SK-N-SH (cell line): ENCODE data around the gene KMT2A. TPM values are rescaled to one million over a fixed set of nuclear protein-coding genes. Genes with fewer than 3 reads are reported as not detected.

ENCODE experiments used
- CTCF ChIA-PET: fragments of 300-600, 350-600 bp; formaldehyde crosslinking; extraction: SDS; loops from one replicate; lab custom pipeline; 2021; lab: Yijun Ruan, JAX
- POLR2A ChIA-PET: fragments of 350-600 bp; sonication (Branson Sonifier 250); formaldehyde crosslinking; extraction: SDS; loops from one replicate; lab custom pipeline; 2020; ENCODE audit warnings: antibody characterized with exemption, inconsistent platforms; lab: Yijun Ruan, JAX
- DNase-seq: peaks from one replicate; pipeline ENCODE4 v3.0.0; 2012
- H2AFZ ChIP-seq: fragments of 200-600 bp; sonication (generic); 2 replicates; pipeline ENCODE4 v1.8.1; 2016; ENCODE audit warnings: antibody characterized with exemption, mild to moderate bottlenecking, low read depth
- H3F3A ChIP-seq: fragments of 200-600 bp; sonication (generic); replicated peaks from 2 replicates; pipeline ENCODE3; 2016; ENCODE audit warnings: antibody characterized with exemption, mild to moderate bottlenecking; ENCODE audit not compliant: insufficient read depth
- H3K27ac ChIP-seq, 2 experiments: fragments of 200-500 bp in 1 of 2; fragments of 200-600 bp in 1 of 2; sonication (Bioruptor generic) in 1 of 2; sonication (generic), shearing (Covaris generic) in 1 of 2; 2 replicates each; pipeline versions ENCODE4 v1.5.1 to v1.6.1; 2014 to 2016; ENCODE audit warnings: low read depth in 2 of 2, inconsistent platforms in 1 of 2, low read length in 1 of 2, mild to moderate bottlenecking in 1 of 2, mixed read lengths in 1 of 2
- H3K27me3 ChIP-seq: fragments of 200-600 bp; sonication (generic), shearing (Covaris generic); 2 replicates; pipeline ENCODE4 v1.6.1; 2016; ENCODE audit warnings: mixed run types; ENCODE audit not compliant: insufficient read depth
- H3K36me3 ChIP-seq, 2 experiments: fragments of 200-500 bp in 1 of 2; fragments of 200-600 bp in 1 of 2; sonication (Bioruptor generic) in 1 of 2; sonication (generic) in 1 of 2; replicated peaks in 1 of 2; 2 replicates each; pipeline versions ENCODE3 to v1.5.1; 2014 to 2016; ENCODE audit warnings: low read length in 1 of 2, mild to moderate bottlenecking in 1 of 2; ENCODE audit not compliant: insufficient read depth in 2 of 2, control insufficient read depth in 1 of 2
- H3K4me1 ChIP-seq, 2 experiments: fragments of 200-500 bp in 1 of 2; fragments of 200-600 bp in 1 of 2; sonication (Bioruptor generic) in 1 of 2; sonication (generic), shearing (Covaris generic) in 1 of 2; 2 replicates each; pipeline versions ENCODE4 v1.5.1 to v1.6.1; 2014 to 2016; ENCODE audit warnings: low read depth in 1 of 2, low read length in 1 of 2, mixed run types in 1 of 2; ENCODE audit not compliant: insufficient read depth in 2 of 2, control insufficient read depth in 1 of 2
- H3K4me2 ChIP-seq: fragments of 200-600 bp; sonication (generic), shearing (Covaris generic); 2 replicates; pipeline ENCODE4 v1.6.1; 2017; ENCODE audit warnings: mixed run types
- H3K4me3 ChIP-seq, 2 experiments: fragments of 200-500 bp in 1 of 2; fragments of 200-600 bp in 1 of 2; sonication (Bioruptor generic) in 1 of 2; sonication (generic), shearing (Covaris generic) in 1 of 2; 2 replicates each; pipeline versions ENCODE4 v1.5.1 to v1.8.1; 2014 to 2016; ENCODE audit warnings: low read depth in 2 of 2, inconsistent platforms in 1 of 2, low read length in 1 of 2, mild to moderate bottlenecking in 1 of 2, mixed read lengths in 1 of 2, moderate library complexity in 1 of 2
- H3K79me2 ChIP-seq: fragments of 200-600 bp; sonication (generic); 2 replicates; pipeline ENCODE4 v1.8.1; 2017; ENCODE audit warnings: mild to moderate bottlenecking; ENCODE audit not compliant: insufficient read depth
- H3K9ac ChIP-seq: fragments of 200-600 bp; sonication (generic); 2 replicates; pipeline ENCODE4 v1.6.1; 2017; ENCODE audit warnings: mixed run types
- H3K9me2 ChIP-seq: fragments of 200-600 bp; sonication (generic); 2 replicates; pipeline ENCODE4 v1.6.1; 2017; ENCODE audit warnings: mixed run types
- H3K9me3 ChIP-seq: fragments of 200-600 bp; sonication (generic); 2 replicates; pipeline ENCODE4 v1.6.1; 2017; ENCODE audit warnings: mixed run types, mild to moderate bottlenecking, moderate library complexity
- H4K20me1 ChIP-seq: fragments of 200-600 bp; sonication (generic); 2 replicates; pipeline ENCODE4 v1.6.1; 2017; ENCODE audit warnings: mild to moderate bottlenecking, mixed run types; ENCODE audit not compliant: insufficient read depth
- CHD2 ChIP-seq: fragments of 150-350 bp; IDR thresholded peaks from 2 replicates; pipeline ENCODE4 v1.6.1; 2018; ENCODE audit warnings: low read length; ENCODE audit not compliant: partially characterized antibody
- ELF1 ChIP-seq: IDR thresholded peaks from 2 replicates; pipeline ENCODE4 v1.4.0; 2012
- EZH2phosphoT487 ChIP-seq: fragments of 200-600 bp; sonication (generic); IDR thresholded peaks from 2 replicates; pipeline ENCODE4 v1.6.1; 2017; ENCODE audit warnings: low read depth, mixed run types, mild to moderate bottlenecking, antibody characterized with exemption, moderate library complexity, borderline replicate concordance
- GABPA ChIP-seq: IDR thresholded peaks from 2 replicates; pipeline ENCODE4 v1.4.0; 2012; ENCODE audit warnings: low read depth, mild to moderate bottlenecking
- JUND ChIP-seq: IDR thresholded peaks from 2 replicates; pipeline ENCODE4 v1.4.0; 2012
- MEF2A ChIP-seq: IDR thresholded peaks from 2 replicates; pipeline ENCODE4 v1.4.0; 2012; ENCODE audit warnings: low read depth, borderline replicate concordance
- MXI1 ChIP-seq: IDR thresholded peaks from 2 replicates; pipeline ENCODE4 v1.6.1; 2012; ENCODE audit warnings: mild to moderate bottlenecking, low read depth, low read length, improper control_type of control experiment
- POLR2AphosphoS5 ChIP-seq: IDR thresholded peaks from 2 replicates; pipeline ENCODE4 v1.6.1; 2012; ENCODE audit warnings: low read depth, low read length
- RCOR1 ChIP-seq: fragments of 150-350 bp; IDR thresholded peaks from 2 replicates; pipeline ENCODE4 v1.6.1; 2017; ENCODE audit warnings: antibody characterized with exemption, low read length
- REST ChIP-seq: IDR thresholded peaks from 2 replicates; pipeline ENCODE4 v1.6.1; 2012; ENCODE audit warnings: mild to moderate bottlenecking, low read depth, low read length, moderate library complexity
- RXRA ChIP-seq: IDR thresholded peaks from 2 replicates; pipeline ENCODE4 v1.4.0; 2012; ENCODE audit warnings: low read depth, mild to moderate bottlenecking, borderline replicate concordance
- SIN3A ChIP-seq: IDR thresholded peaks from 2 replicates; pipeline ENCODE4 v1.6.1; 2012; ENCODE audit warnings: low read depth, mild to moderate bottlenecking, low read length, moderate library complexity, borderline replicate concordance
- TEAD4 ChIP-seq: IDR thresholded peaks from 2 replicates; pipeline ENCODE4 v1.4.0; 2012; ENCODE audit warnings: mild to moderate bottlenecking, borderline replicate concordance; ENCODE audit not compliant: insufficient read depth
- USF2 ChIP-seq: fragments of 150-350 bp; IDR thresholded peaks from 2 replicates; pipeline ENCODE4 v1.6.1; 2017; ENCODE audit warnings: antibody characterized with exemption, low read length, low read depth, borderline replicate concordance
- YY1 ChIP-seq: IDR thresholded peaks from 2 replicates; pipeline ENCODE4 v1.4.0; 2012; ENCODE audit warnings: low read depth, mild to moderate bottlenecking
- ZBTB33 ChIP-seq: IDR thresholded peaks from 2 replicates; pipeline ENCODE4 v1.4.0; 2012; ENCODE audit warnings: low read depth, borderline replicate concordance
- WGBS: methylation state at CpG from one replicate; pipeline ENCODE4 v1.1.6; 2017; ENCODE audit warnings: low lambda C conversion rate; 5-methylcytosine and 5-hydroxymethylcytosine counted together
- polyA plus RNA-seq, 3 experiments: library from polyadenylated mRNA; depleted of rRNA; stranded (reverse); fragments of >200 nt; gene quantifications; 2 replicates each; pipeline ENCODE4 v1.2.3, GENCODE V29; 2012

Gene KMT2A
- polyA plus RNA-seq, 1 of the 3 experiments (the other 2 are of a cell fraction): 15.7 TPM

- no peaks in the 10 kb centered on the region; the same call in 1 of the 2 replicates for H3K79me2 ChIP-seq
- no peaks in the 10 kb centered on the region for H3K27me3 ChIP-seq
- H3K27ac ChIP-seq: peak overlapping the region in 1 of 2 experiments; percentile 78; a peak in 3 of 4 replicates
- 18% methylated on average over 6 of the region's 31 CpGs for WGBS
- no peaks in the 10 kb centered on the region for H4K20me1 ChIP-seq
- no peaks in the 10 kb centered on the region for H3K9me3 ChIP-seq
- peaks cover 4 to 33% of the 10 kb centered on the region in 2 experiments for H3K36me3 ChIP-seq
- peak overlapping the region; percentile 69 for H3K9ac ChIP-seq
- no peak for TF ChIP-seq ELF1
- no peak for TF ChIP-seq RXRA
- no peak for TF ChIP-seq TEAD4
- TF ChIP-seq MEF2A: no peak
- TF ChIP-seq POLR2AphosphoS5: 0 out of 2 replicates have a peak, but pooled peaks have one; percentile 8
- TF ChIP-seq EZH2phosphoT487: no peak
- no peak for DNase-seq
- ChIA-PET CTCF (interaction anchor here (0.8 to 1.6 kb wide), 4 partner anchors 25 to 359 kb away, joined by 3 to 4 read pairs (median 3); partner anchors contain the start of gene ARCN1), POLR2A (interaction anchor here (0.8 kb wide), 1 partner anchor 95 kb away, joined by 4 read pairs; no protein-coding TSS in a partner anchor)
- H3F3A ChIP-seq: peaks cover 17% of the 10 kb centered on the region
- H3K4me2 ChIP-seq: peak overlapping the region; percentile 95
- H3K4me3 ChIP-seq: peak overlapping the region; percentile 74 to 85
- peak overlapping the region; percentile 92; the same call in 1 of the 2 replicates for H2AFZ ChIP-seq
- no peaks in the 10 kb centered on the region for H3K9me2 ChIP-seq
- peaks cover 4 to 18% of the 10 kb centered on the region in 2 experiments; a peak in 3 of 4 replicates for H3K4me1 ChIP-seq
Measured at GRCh38 chr11:118530180-118530682, 93.9 kb downstream of the KMT2A start.

GRCh38 chr11:118530683-118531596 lies 94.6 kb downstream of the KMT2A start, which contains the start of gene TMEM25:
Gene TMEM25, plus strand, starts transcription at chr11:118531192. Its CDS starts 610 bp downstream, at chr11:118531802.
- H2AFZ ChIP-seq: peak within 1 kb of the TSS; percentile 92
- H3K27ac ChIP-seq: peak within 1 kb of the TSS in 1 of 2 experiments; percentile 78; a peak in 3 of 4 replicates
- H3K4me2 ChIP-seq: peak within 1 kb of the TSS; percentile 95
- no peaks in the 10 kb centered on the region for H3K27me3 ChIP-seq
- 5% methylated on average over 40 of the region's 94 CpGs for WGBS
- H3K36me3 ChIP-seq: peaks cover 0 to 28% of the 10 kb centered on the region in 2 experiments
- H3K9me3 ChIP-seq: no peaks in the 10 kb centered on the region
- peak within 1 kb of the TSS; percentile 69 for H3K9ac ChIP-seq
- H3F3A ChIP-seq: peaks cover 10% of the 10 kb centered on the region
- peak; percentile 96 for DNase-seq
- ChIA-PET CTCF (interaction anchor here (0.8 to 1.6 kb wide), 3 partner anchors 24 to 333 kb away, joined by 3 read pairs; partner anchors contain the start of gene ARCN1), POLR2A (interaction anchor here (0.8 kb wide), 1 partner anchor 95 kb away, joined by 4 read pairs; no protein-coding TSS in a partner anchor)
- H3K79me2 ChIP-seq: no peaks in the 10 kb centered on the region; the same call in 1 of the 2 replicates
- H4K20me1 ChIP-seq: no peaks in the 10 kb centered on the region
- peak within 1 kb of the TSS; percentile 74 to 85 for H3K4me3 ChIP-seq
- H3K4me1 ChIP-seq: peaks cover 4 to 18% of the 10 kb centered on the region in 2 experiments; a peak in 3 of 4 replicates
- no peaks in the 10 kb centered on the region for H3K9me2 ChIP-seq
- TF ChIP-seq GABPA: no peak
- TF ChIP-seq POLR2AphosphoS5: 0 out of 2 replicates have a peak, but pooled peaks have one; percentile 8
- no peak for TF ChIP-seq USF2
- peak; percentile 76; the same call in 1 of the 2 replicates for TF ChIP-seq SIN3A
- no peak for TF ChIP-seq REST
- TF ChIP-seq JUND: no peak
- TF ChIP-seq MXI1: peak; percentile 78
- TF ChIP-seq CHD2: peak; percentile 41
- TF ChIP-seq RCOR1: no peak
- 0 out of 2 replicates have a peak, but pooled peaks have one; percentile 11 for TF ChIP-seq ZBTB33
- TF ChIP-seq ELF1: no peak
- TF ChIP-seq YY1: peak; percentile 62
- no peak for TF ChIP-seq EZH2phosphoT487
- no peak for TF ChIP-seq MEF2A
